HG03469 (cell line): Measurements from ENCODE around the gene QPCTL.

ENCODE experiments used
- ATAC-seq: cut with Tn5 transposase; IDR thresholded peaks from one replicate; pipeline ENCODE4 v1.9.1; 2021; ENCODE audit warnings: mild to moderate bottlenecking, moderate library complexity, moderate number of reproducible peaks; ENCODE audit not compliant: unreplicated experiment

QPCTL gene

DNA sequence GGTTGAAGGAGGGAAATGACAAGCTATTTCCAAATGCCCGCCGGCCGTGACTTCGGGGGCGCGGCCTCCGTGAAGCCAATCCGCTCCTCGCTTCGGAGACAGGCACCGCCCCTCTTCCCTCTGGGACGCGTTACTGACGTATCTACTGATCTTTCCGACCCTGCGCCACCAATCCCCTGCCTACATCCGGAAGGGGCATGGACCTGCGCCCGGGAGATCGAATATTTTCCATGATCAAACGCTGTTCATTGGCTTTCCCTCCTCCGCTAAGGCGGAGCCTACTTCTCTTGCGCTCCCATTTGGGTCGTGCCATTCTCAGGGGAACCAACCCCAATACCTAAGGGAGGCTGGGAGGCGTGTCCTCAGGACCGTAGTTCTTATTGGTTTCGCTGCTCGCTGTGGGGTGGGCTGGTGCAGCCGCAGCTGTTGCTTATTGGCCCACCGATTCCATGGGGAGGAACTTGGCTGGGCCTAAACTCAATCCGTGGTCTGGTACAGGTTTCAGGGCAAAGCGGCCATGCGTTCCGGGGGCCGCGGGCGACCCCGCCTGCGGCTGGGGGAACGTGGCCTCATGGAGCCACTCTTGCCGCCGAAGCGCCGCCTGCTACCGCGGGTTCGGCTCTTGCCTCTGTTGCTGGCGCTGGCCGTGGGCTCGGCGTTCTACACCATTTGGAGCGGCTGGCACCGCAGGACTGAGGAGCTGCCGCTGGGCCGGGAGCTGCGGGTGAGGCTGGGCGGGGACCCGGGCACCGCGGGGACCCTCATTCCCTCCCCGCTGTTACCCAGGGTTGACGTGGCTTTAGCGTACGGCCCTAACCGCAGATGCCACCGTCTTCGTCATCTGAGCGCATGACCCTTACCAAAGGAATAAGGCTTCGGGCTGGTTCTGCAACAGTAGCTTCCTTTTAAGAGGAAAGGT, at the start of gene QPCTL:
Gene QPCTL, plus strand, starts transcription at position 480 of the 919 bp plus-strand sequence. Its CDS starts 38 bp downstream, at position 518.
- peak; percentile 75 for ATAC-seq

- peak; percentile 26 for ATAC-seq
Measured at GRCh38 chr19:45643024-45643926, 49.2 kb upstream of the QPCTL start.

DNA sequence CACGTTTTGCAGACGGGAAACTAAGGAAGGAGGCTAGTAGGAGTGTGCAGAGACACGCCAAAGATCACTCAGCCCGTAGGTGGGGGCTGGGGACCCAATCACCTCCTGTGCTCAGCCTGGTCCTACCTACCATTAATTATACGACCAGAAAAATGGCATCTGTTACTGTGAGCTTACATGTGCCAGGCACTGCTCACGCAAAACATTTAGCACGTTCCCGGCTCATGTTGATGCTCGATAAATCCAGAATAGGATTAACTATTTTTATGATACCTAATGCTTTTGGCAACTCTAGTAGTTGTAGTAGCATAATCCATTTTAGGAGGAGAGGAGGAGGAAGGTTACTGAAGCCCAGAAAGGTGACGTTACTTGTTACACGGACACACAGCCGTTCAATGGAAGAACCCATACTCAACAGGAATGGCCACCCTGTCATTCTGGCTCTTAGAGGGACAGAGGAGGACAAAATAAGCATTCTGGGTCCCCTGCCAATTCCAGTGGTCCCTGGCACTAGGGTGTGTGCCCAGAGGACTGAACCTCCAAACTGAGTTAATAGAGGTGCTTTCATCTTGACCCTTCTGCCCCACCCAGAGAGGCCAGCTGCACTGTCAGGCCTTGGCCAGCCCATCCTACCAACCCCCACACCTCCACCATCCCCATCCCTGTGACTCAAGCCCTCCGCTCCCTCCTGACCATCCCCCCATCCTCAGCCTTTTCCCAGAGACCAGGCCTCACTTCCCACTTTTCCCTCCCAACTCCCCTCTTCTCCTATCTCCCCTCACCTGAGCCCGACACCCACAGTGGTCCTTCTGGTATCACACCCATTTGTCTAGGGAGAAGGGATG, 48.3 kb upstream of the QPCTL start:
- ATAC-seq = no peak

- ATAC-seq = no peak
Measured at GRCh38 chr19:45645068-45645630, 47.3 kb upstream of the QPCTL start.

DNA sequence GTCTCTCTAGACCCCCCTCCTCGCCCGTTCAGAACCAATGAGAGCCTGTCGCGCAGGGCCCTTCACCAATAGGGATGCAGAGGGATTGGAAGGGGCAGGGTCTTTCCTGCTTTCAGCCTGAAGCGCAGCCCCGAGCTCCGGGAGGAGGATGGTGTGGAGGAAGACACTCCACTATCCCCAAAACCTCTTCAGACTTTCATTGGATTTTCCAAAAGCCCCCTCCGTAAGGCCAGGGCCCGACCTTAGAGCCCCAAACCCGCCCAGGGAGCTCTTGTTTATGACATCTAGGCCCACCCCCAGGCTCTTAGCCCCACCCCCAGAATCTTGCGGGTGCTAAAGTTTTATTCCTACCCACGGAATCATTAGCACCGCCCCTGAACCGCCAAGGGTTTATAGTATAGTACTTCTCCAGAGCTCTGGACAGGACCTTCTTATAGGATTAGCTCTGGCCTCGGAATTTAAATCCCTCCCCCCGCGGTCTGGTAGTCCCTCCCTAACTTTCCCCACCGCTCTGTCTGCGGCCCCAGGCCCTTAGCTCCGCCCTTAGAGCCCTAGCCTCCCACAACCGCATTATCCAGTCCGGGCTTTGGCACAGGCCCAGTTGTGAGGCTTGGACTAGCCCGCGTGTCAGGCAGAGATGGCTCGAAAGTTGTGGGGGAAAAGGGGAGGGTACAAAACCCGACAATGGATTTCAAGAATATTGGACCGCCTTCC, 46.7 kb upstream of the QPCTL start:
- no peak for ATAC-seq

DNA sequence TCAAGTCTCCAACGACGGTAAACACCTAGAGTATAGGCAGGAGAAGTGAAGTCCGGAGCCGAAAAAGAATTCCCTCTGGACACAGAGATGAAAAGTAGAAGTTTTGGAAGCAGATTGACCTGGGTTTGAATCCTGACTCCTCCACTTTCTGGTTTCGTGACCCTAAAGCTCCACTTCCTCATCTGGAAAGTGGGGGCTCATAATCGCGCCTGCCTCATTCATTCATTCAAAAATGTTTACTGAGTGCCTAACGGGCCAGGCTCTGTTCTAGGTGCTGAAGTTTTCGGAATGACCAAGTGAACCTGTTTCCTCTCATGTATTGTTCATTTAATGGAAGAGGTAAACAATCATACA, 46.1 kb upstream of the QPCTL start:
- ATAC-seq = no peak

DNA sequence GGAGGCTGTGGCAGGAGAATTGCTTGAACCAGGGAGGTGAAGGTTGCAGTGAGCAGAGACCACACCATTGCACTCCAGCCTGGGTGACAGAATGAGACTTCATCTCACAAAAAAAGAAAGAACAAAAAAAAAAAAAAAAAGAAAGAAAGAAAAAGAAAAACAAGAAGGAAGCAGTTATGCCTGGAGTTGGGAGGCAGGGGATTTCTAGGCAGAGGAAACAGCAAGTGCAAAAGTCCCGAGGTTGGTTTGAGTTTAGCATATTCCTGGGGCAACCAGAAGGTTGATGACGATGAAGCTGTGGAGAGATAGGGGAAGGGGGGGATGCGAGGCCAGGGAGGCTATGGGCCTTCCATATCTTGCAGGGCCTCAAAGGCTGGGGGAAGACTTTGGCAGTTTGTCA, 41.7 kb upstream of the QPCTL start:
- no peak for ATAC-seq

GRCh38 chr19:45653634-45654033, 38.8 kb upstream of the QPCTL start:
- no peak for ATAC-seq

DNA sequence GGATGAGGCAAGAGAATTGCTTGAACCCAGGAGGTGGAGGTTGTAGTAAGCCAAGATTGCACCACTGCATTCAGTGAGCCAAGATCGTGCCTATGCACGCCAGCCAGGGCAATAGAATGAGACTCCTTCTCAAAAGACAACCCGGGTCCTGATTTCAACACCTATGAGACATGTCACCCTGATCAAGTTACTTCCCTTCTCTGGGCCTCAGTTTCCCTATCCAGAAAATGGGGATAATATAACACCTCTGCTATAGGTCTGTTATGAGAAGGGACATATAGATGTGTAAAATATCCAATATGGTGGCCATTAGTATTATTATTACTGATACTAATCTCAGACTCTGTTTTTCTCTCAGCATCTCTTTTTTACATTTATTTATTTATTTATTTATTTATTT, 37.4 kb upstream of the QPCTL start:
- no peak for ATAC-seq

GRCh38 chr19:45657520-45658167, 34.8 kb upstream of the QPCTL start:
- no peak for ATAC-seq

DNA sequence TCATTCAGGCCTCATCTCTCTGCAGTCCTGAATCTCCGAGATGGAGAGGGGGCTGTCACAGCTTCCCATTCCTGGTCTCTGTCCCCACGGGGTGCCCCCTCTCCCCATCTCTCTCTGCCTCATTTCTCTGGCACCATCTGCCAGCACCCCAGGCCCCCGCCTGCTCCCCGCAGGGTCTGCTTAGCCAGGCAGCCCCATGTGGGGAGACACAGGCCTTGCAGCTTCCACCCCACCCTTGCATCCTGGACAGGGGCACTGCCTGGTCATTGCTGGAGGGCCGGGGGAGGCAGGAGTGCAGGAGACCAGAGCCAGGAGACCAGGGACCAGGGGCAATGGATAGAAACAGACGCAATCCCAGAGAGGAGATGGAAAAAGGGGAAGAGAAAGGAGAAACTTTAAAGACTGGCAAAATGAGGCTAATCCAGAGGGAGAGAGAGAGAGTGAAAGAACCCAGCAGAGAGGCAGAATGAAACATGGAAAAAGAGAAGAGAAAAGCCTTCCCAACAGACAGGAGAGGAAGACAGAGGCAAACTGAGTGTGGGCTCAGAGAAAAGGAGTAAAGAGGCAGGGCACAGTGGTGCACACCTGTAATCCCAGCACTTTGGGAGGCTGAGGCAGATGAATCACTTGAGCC, 33.3 kb upstream of the QPCTL start:
- ATAC-seq = no peak

DNA sequence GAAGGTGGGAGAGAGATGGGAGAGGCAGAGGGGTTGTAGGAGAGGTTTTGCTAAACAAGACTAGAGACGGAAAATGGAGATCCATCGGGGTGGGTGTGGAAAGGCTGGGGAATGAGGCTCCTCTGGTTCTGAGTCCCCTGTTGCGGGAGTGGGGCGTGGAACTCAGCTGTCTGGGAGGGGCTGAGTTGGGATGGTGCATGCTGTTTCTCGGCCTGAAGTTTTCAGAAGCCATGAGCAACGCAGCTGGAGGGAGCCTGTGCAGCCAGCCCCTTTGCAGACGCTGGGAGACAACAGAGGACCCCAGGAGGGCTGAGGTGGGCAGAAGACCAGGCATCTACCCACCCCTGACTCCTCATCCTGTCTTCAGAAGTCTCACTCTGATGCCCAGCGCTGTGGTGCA, 31.8 kb upstream of the QPCTL start:
- no peak for ATAC-seq

DNA sequence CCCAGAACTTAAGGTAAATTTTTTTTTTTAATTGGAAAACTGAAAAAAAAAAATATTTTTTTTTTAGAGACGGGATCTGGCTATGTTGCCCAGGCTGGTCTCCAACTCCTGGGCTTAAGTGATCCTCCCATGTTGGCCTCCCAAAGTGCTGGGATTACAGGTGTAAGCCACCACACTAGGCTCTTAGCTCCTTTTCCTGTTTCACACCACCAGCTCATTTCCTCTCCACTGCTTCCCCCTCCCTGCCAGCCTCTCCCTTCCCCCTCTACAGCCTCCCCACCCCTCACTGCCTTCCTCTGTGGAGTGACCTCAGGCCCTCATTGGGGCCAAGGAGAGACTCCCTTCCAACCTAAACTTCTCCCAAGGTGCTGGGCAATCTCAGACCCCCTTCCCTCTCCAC, 28.7 kb upstream of the QPCTL start:
- ATAC-seq = no peak

GRCh38 chr19:45664575-45664974, 27.9 kb upstream of the QPCTL start:
- no peak for ATAC-seq

- ATAC-seq = no peak
Measured at GRCh38 chr19:45667620-45668341, 24.7 kb upstream of the QPCTL start, which contains the start of gene GIPR. TSS of gene GIPR (plus strand) at chr19:45668221. CDS start at chr19:45669521, 1,300 bp downstream.

GRCh38 chr19:45668342-45668871, 24.1 kb upstream of the QPCTL start:
- no peak for ATAC-seq

DNA sequence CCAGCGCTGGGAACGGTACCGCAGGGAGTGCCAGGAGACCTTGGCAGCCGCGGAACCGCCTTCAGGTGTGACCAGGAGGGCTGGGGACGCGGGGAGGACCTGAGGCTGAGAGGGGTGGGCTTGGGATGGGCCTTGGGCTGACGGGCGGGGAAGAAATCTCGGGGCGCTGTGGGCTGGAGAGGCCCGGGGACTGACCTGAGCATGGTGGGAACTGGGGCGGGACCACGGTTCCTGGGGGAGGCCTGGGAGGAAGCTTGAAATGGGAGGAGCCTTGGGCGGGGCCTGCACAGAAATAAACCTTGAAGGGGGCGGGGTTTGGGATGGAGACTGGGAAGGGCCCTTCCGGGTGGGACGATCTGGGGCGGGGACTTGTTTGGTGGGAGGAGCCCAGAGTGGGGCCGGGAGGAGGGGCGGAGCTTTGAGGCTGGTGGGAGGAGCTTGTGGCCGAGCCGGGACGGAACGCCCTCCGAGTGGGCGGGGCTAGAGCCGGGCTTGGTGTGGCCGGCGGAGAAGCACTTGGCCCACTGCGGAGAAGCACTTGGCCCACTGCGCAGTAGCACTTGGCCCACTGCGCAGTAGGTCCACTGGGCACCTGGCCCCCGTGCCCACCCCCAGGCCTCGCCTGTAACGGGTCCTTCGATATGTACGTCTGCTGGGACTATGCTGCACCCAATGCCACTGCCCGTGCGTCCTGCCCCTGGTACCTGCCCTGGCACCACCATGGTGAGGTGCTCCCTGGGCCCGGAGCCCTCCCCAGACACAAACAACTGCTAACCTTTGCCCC, 21.6 kb upstream of the QPCTL start:
- no peak for ATAC-seq
